GM12878 (cell line): Measurements from ENCODE around the gene ZNF710. TPM values are rescaled to one million over a fixed set of nuclear protein-coding genes. Genes with fewer than 3 reads are reported as not detected.

Experiments
- BACH1 ChIP-seq: fragments of 450-650 bp; IDR thresholded peaks from 2 replicates; pipeline ENCODE4 v1.6.1; 2017; ENCODE audit warnings: mild to moderate bottlenecking, borderline replicate concordance
- CEBPB ChIP-seq, 2 experiments: fragments of 150-350 bp in 1 of 2; IDR thresholded peaks; 2 replicates each; pipeline ENCODE4 v1.6.1; 2012 to 2014; ENCODE audit warnings: low read depth in 2 of 2, low read length in 2 of 2, borderline replicate concordance in 1 of 2, inconsistent platforms in 1 of 2
- CHD1 ChIP-seq: IDR thresholded peaks from 2 replicates; pipeline ENCODE4 v1.6.1; 2012; ENCODE audit warnings: low read depth, low read length, improper control_type of control experiment
- CHD2 ChIP-seq: IDR thresholded peaks from 2 replicates; pipeline ENCODE4 v1.6.1; 2011; ENCODE audit warnings: low read depth, low read length, improper control_type of control experiment, borderline replicate concordance
- DPF2 ChIP-seq: fragments of 450-650 bp; IDR thresholded peaks from 2 replicates; pipeline ENCODE4 v1.6.1; 2017; ENCODE audit warnings: mild to moderate bottlenecking
- EED ChIP-seq: sonication (generic); IDR thresholded peaks from 2 replicates; pipeline ENCODE4 v1.6.1; 2016; ENCODE audit warnings: antibody characterized with exemption, low read depth
- FOXK2 ChIP-seq: fragments of 450-650 bp; IDR thresholded peaks from 2 replicates; pipeline ENCODE4 v1.6.1; 2017; ENCODE audit warnings: mild to moderate bottlenecking, moderate library complexity
- GATAD2B ChIP-seq: fragments of 450-650 bp; conservative IDR thresholded peaks from 2 replicates; pipeline ENCODE4 v1.6.1; 2017; ENCODE audit warnings: low read depth, mild to moderate bottlenecking, moderate library complexity
- MEF2A ChIP-seq: IDR thresholded peaks from 2 replicates; pipeline ENCODE4 v1.6.1; 2011; ENCODE audit warnings: low read depth, mild to moderate bottlenecking, low read length, moderate library complexity; ENCODE audit not compliant: insufficient read depth
- NBN ChIP-seq: fragments of 450-650 bp; IDR thresholded peaks from 2 replicates; pipeline ENCODE4 v1.6.1; 2016
- POU2F2 ChIP-seq: IDR thresholded peaks from 3 replicates; pipeline ENCODE4 v1.6.1; 2011; ENCODE audit warnings: low read depth, mild to moderate bottlenecking, low read length, borderline replicate concordance
- RUNX3 ChIP-seq: IDR thresholded peaks from 2 replicates; pipeline ENCODE4 v1.6.1; 2012; ENCODE audit warnings: low read length, inconsistent platforms
- SIX5 ChIP-seq: IDR thresholded peaks from 2 replicates; pipeline ENCODE4 v1.6.1; 2011; ENCODE audit warnings: mild to moderate bottlenecking, low read depth, low read length, moderate library complexity; ENCODE audit not compliant: severe bottlenecking
- STAT3 ChIP-seq: IDR thresholded peaks from 2 replicates; pipeline ENCODE4 v1.6.1; 2011; ENCODE audit warnings: low read depth, low read length, improper control_type of control experiment
- ZBED1 ChIP-seq: IDR thresholded peaks from 2 replicates; pipeline ENCODE4 v1.6.1; 2016; ENCODE audit warnings: borderline replicate concordance
- ZNF207 ChIP-seq: fragments of 450-650 bp; IDR thresholded peaks from 2 replicates; pipeline ENCODE4 v1.6.1; 2014; ENCODE audit warnings: antibody characterized with exemption, mild to moderate bottlenecking, borderline replicate concordance
- ZNF24 ChIP-seq: fragments of 450-650 bp; IDR thresholded peaks from 2 replicates; pipeline ENCODE4 v1.6.1; 2017; ENCODE audit warnings: antibody characterized with exemption, mild to moderate bottlenecking
- polyA plus RNA-seq, 11 experiments: library from polyadenylated mRNA; depleted of rRNA in 4 of 11; unstranded in 6 of 11; stranded (reverse) in 5 of 11; fragments of >200 nt; fragmentation: Nextera tagmentation in 4 of 11; fragmentation: Illumina TruSeq in 1 of 11; extraction: Ambion mirVana in 4 of 11; extraction: Trizol in 1 of 11; gene quantifications; 1 replicate in 1 of 11; 2 replicates in 10 of 11; pipeline versions ENCODE4 v1.2.1 to v1.2.3, GENCODE V29; 2011 to 2016; ENCODE audit warnings: inconsistent platforms in 2 of 11, missing spikeins in 2 of 11, low read depth in 1 of 11
- total RNA-seq, 4 experiments: library from RNA; depleted of rRNA in 3 of 4; stranded (reverse); fragments of >200 nt in 3 of 4; fragmentation: Illumina TruSeq in 1 of 4; extraction: Trizol in 1 of 4; gene quantifications; 2 replicates each; pipeline versions ENCODE4 v1.2.1 to v1.2.3, GENCODE V29; 2013 to 2021
- TF ChIP-seq, protein P1 (sequence below): IDR thresholded peaks from 2 replicates; pipeline ENCODE4 v1.6.1; 2011; ENCODE audit warnings: borderline replicate concordance, low read depth, mild to moderate bottlenecking, moderate library complexity, low read length; ENCODE audit not compliant: insufficient read depth, poor library complexity, severe bottlenecking
- TF ChIP-seq, protein P2 (sequence below): fragments of 450-650 bp; IDR thresholded peaks from 2 replicates; pipeline ENCODE4 v1.6.1; 2016; ENCODE audit warnings: mild to moderate bottlenecking
- TF ChIP-seq, protein P3 (sequence below): fragments of 450-650 bp; IDR thresholded peaks from 2 replicates; pipeline ENCODE4 v1.6.1; 2018; ENCODE audit warnings: mild to moderate bottlenecking, low read depth, moderate library complexity; ENCODE audit not compliant: partially characterized antibody
- TF ChIP-seq, protein P4 (sequence below): IDR thresholded peaks from 2 replicates; pipeline ENCODE4 v1.6.1; 2012; ENCODE audit warnings: mild to moderate bottlenecking, low read depth, low read length
- TF ChIP-seq, protein P5 (sequence below): IDR thresholded peaks from 2 replicates; pipeline ENCODE4 v1.6.1; 2012; ENCODE audit warnings: low read depth, low read length, improper control_type of control experiment

Gene ZNF710
- total and polyA plus RNA-seq, 10 of the 15 experiments (the other 5 are each of a cell fraction or from before 2014, with no cell fraction given): 1.4 to 43.5 (median 9.8) TPM

DNA sequence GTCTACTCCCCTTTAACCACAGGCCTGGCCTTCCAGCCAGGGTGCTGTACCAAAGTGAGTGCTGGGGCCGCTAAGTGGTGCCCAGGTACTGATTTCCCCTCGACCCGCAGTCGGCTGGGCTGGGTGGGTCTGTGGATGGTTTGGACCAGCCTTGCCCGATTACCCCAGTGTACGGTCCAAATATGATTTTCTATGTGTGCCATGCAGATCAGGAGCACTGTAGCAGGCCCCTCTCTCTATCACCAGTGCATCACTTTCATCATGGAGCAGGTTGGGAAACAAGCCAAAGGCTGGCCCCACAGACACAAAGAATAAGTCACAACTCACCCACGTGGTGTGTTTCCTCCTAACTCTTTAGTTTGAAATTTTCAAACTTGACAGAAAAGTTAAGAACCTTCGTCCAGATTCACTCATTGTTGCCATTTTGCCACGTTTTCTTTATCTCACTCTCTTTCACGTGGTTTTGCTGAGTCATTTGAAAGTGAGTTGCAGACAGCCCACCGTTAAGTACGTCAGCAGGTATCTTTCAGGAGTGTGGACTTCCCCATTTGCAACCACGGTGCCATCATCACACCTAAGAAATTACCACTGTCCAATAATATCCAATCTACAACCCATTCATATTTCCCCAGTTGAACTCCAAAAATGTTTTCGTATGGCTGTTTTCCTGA is 37.0 kb downstream of the ZNF710 start (continued):
- TF ChIP-seq, protein P1, sequence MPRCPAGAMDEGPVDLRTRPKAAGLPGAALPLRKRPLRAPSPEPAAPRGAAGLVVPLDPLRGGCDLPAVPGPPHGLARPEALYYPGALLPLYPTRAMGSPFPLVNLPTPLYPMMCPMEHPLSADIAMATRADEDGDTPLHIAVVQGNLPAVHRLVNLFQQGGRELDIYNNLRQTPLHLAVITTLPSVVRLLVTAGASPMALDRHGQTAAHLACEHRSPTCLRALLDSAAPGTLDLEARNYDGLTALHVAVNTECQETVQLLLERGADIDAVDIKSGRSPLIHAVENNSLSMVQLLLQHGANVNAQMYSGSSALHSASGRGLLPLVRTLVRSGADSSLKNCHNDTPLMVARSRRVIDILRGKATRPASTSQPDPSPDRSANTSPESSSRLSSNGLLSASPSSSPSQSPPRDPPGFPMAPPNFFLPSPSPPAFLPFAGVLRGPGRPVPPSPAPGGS: peak; percentile 36
- peak; percentile 48; the same call in 1 of the 2 replicates for TF ChIP-seq STAT3
- peak; percentile 37 for TF ChIP-seq GATAD2B
- TF ChIP-seq FOXK2: peak; percentile 43; the same call in 1 of the 2 replicates
- peak; percentile 99 for TF ChIP-seq BACH1
- TF ChIP-seq MEF2A: peak; percentile 60; the same call in 1 of the 2 replicates
- peak; percentile 47; the same call in 1 of the 2 replicates for TF ChIP-seq EED
- peak; percentile 84; the same call in 2 of the 3 replicates for TF ChIP-seq POU2F2
- TF ChIP-seq SIX5: no peak
- TF ChIP-seq, protein P2, sequence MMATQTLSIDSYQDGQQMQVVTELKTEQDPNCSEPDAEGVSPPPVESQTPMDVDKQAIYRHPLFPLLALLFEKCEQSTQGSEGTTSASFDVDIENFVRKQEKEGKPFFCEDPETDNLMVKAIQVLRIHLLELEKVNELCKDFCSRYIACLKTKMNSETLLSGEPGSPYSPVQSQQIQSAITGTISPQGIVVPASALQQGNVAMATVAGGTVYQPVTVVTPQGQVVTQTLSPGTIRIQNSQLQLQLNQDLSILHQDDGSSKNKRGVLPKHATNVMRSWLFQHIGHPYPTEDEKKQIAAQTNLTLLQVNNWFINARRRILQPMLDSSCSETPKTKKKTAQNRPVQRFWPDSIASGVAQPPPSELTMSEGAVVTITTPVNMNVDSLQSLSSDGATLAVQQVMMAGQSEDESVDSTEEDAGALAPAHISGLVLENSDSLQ: peak; percentile 75
- no peak for TF ChIP-seq CHD1
- TF ChIP-seq, protein P3, sequence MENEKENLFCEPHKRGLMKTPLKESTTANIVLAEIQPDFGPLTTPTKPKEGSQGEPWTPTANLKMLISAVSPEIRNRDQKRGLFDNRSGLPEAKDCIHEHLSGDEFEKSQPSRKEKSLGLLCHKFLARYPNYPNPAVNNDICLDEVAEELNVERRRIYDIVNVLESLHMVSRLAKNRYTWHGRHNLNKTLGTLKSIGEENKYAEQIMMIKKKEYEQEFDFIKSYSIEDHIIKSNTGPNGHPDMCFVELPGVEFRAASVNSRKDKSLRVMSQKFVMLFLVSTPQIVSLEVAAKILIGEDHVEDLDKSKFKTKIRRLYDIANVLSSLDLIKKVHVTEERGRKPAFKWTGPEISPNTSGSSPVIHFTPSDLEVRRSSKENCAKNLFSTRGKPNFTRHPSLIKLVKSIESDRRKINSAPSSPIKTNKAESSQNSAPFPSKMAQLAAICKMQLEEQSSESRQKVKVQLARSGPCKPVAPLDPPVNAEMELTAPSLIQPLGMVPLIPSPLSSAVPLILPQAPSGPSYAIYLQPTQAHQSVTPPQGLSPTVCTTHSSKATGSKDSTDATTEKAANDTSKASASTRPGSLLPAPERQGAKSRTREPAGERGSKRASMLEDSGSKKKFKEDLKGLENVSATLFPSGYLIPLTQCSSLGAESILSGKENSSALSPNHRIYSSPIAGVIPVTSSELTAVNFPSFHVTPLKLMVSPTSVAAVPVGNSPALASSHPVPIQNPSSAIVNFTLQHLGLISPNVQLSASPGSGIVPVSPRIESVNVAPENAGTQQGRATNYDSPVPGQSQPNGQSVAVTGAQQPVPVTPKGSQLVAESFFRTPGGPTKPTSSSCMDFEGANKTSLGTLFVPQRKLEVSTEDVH: peak; percentile 78
- TF ChIP-seq ZNF24: peak; percentile 94
- TF ChIP-seq, protein P4, sequence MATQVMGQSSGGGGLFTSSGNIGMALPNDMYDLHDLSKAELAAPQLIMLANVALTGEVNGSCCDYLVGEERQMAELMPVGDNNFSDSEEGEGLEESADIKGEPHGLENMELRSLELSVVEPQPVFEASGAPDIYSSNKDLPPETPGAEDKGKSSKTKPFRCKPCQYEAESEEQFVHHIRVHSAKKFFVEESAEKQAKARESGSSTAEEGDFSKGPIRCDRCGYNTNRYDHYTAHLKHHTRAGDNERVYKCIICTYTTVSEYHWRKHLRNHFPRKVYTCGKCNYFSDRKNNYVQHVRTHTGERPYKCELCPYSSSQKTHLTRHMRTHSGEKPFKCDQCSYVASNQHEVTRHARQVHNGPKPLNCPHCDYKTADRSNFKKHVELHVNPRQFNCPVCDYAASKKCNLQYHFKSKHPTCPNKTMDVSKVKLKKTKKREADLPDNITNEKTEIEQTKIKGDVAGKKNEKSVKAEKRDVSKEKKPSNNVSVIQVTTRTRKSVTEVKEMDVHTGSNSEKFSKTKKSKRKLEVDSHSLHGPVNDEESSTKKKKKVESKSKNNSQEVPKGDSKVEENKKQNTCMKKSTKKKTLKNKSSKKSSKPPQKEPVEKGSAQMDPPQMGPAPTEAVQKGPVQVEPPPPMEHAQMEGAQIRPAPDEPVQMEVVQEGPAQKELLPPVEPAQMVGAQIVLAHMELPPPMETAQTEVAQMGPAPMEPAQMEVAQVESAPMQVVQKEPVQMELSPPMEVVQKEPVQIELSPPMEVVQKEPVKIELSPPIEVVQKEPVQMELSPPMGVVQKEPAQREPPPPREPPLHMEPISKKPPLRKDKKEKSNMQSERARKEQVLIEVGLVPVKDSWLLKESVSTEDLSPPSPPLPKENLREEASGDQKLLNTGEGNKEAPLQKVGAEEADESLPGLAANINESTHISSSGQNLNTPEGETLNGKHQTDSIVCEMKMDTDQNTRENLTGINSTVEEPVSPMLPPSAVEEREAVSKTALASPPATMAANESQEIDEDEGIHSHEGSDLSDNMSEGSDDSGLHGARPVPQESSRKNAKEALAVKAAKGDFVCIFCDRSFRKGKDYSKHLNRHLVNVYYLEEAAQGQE: no peak
- TF ChIP-seq RUNX3: peak; percentile 90
- TF ChIP-seq NBN: peak; percentile 98
- TF ChIP-seq CEBPB (IDR thresholded peaks at IDR 0.05; ENCODE audit: borderline replicate concordance in 1 of 2, low read depth in 2 of 2, low read length in 2 of 2): peak in 1 of 2 experiments; percentile 49; a peak in 1 of 4 replicates
- peak; percentile 86 for TF ChIP-seq ZNF207
- TF ChIP-seq ZBED1: peak; percentile 56; the same call in 1 of the 2 replicates
- peak; percentile 84; the same call in 1 of the 2 replicates for TF ChIP-seq CHD2
- TF ChIP-seq, protein P5, sequence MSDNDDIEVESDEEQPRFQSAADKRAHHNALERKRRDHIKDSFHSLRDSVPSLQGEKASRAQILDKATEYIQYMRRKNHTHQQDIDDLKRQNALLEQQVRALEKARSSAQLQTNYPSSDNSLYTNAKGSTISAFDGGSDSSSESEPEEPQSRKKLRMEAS: peak; percentile 82; the same call in 1 of the 2 replicates
- TF ChIP-seq DPF2: peak; percentile 95
